ENCODE results near the gene PSORS1C2.
"Not testable (repeated sequence)": the region's sequence is repeated elsewhere in the genome, so short reads cannot be mapped to it uniquely, and the experiment has no call there.

Gene PSORS1C2

GRCh38 chr6:31169123-31169857 is 30.4 kb upstream of the PSORS1C2 start:
- no peaks in the 10 kb centered on the region for H3K79me2 ChIP-seq (ENCODE audit: insufficient read depth, low read length)
- H3K27ac ChIP-seq (ENCODE audit: low read depth, low read length): no peak overlapping the region
- H3F3A ChIP-seq (ENCODE audit: insufficient read depth): no peaks in the 10 kb centered on the region
- H4K20me1 ChIP-seq (ENCODE audit: low read depth, low read length): no peaks in the 10 kb centered on the region
- H3K9ac ChIP-seq (ENCODE audit: low read length): no peak overlapping the region
- no peaks in the 10 kb centered on the region for H3K9me2 ChIP-seq (replicated peaks; ENCODE audit: insufficient read depth, low read length)
- no peak overlapping the region for H3K4me2 ChIP-seq (ENCODE audit: low read depth, low read length, poor library complexity, severe bottlenecking)
- no peaks in the 10 kb centered on the region for H3K9me3 ChIP-seq (ENCODE audit: insufficient read depth, low read length)
- no peak overlapping the region for H3K4me3 ChIP-seq (ENCODE audit: insufficient read depth, low read length, poor library complexity, severe bottlenecking)
- TF ChIP-seq, protein P1, sequence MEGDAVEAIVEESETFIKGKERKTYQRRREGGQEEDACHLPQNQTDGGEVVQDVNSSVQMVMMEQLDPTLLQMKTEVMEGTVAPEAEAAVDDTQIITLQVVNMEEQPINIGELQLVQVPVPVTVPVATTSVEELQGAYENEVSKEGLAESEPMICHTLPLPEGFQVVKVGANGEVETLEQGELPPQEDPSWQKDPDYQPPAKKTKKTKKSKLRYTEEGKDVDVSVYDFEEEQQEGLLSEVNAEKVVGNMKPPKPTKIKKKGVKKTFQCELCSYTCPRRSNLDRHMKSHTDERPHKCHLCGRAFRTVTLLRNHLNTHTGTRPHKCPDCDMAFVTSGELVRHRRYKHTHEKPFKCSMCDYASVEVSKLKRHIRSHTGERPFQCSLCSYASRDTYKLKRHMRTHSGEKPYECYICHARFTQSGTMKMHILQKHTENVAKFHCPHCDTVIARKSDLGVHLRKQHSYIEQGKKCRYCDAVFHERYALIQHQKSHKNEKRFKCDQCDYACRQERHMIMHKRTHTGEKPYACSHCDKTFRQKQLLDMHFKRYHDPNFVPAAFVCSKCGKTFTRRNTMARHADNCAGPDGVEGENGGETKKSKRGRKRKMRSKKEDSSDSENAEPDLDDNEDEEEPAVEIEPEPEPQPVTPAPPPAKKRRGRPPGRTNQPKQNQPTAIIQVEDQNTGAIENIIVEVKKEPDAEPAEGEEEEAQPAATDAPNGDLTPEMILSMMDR (IDR thresholded peaks at IDR 0.05; ENCODE audit: insufficient read depth, low read length, poor library complexity, severe bottlenecking): no peak
- no peak for TF ChIP-seq EZH2phosphoT487 (conservative IDR thresholded peaks at IDR 0.05; ENCODE audit: low read length)
- H2AFZ ChIP-seq (ENCODE audit: low read depth, low read length, severe bottlenecking): no peak overlapping the region
- H3K36me3 ChIP-seq (ENCODE audit: low read length): no peaks in the 10 kb centered on the region
- no peaks in the 10 kb centered on the region for H3K27me3 ChIP-seq (ENCODE audit: low read length)

GRCh38 chr6:31168606-31169005 is 29.7 kb upstream of the PSORS1C2 start:
- TF ChIP-seq EZH2phosphoT487 (conservative IDR thresholded peaks at IDR 0.05; ENCODE audit: low read length): no peak
- TF ChIP-seq, protein P1 (IDR thresholded peaks at IDR 0.05; ENCODE audit: insufficient read depth, low read length, poor library complexity, severe bottlenecking): no peak
- Histone ChIP-seq H3K4me2 (ENCODE audit: low read depth, low read length, poor library complexity, severe bottlenecking) (no peak overlapping the region), H3K36me3 (ENCODE audit: low read length) (0 out of 2 replicates have a peak, but pooled peaks cover 3% of the 10 kb centered on the region), H3K9me3 (ENCODE audit: insufficient read depth, low read length) (no peaks in the 10 kb centered on the region), H3K27me3 (ENCODE audit: low read length) (no peaks in the 10 kb centered on the region), H3K9me2 (replicated peaks; ENCODE audit: insufficient read depth, low read length) (no peaks in the 10 kb centered on the region), H3K79me2 (ENCODE audit: insufficient read depth, low read length) (no peaks in the 10 kb centered on the region), H2AFZ (ENCODE audit: low read depth, low read length, severe bottlenecking) (no peak overlapping the region), H4K20me1 (ENCODE audit: low read depth, low read length) (no peaks in the 10 kb centered on the region), H3K9ac (ENCODE audit: low read length) (no peak overlapping the region), H3K4me3 (ENCODE audit: insufficient read depth, low read length, poor library complexity, severe bottlenecking) (no peak overlapping the region), H3F3A (ENCODE audit: insufficient read depth) (0 out of 2 replicates have a peak, but pooled peaks cover 5% of the 10 kb centered on the region), H3K27ac (ENCODE audit: low read depth, low read length) (no peak overlapping the region)

DNA sequence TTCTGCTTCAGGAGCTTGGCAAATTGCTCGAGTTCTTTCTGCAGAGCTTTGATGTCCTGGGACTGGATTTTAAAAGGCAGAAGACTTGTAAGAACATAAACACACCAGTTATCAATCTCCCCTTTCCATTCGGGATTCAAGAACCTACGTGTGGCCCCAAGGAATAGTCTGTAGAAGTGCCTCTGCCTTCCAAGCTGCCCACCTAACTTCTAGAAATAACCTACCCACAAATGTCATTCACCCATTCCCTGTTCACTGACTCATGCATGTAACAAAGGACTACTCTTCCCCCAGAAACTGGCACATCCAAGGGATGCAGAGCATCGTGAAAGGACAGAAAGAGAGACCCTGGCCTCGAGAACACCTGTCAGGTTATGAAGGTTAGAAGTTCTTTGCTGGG is 27.1 kb upstream of the PSORS1C2 start:
- H3K27me3 ChIP-seq (ENCODE audit: low read length): no peaks in the 10 kb centered on the region
- no peak overlapping the region for H3K9ac ChIP-seq (ENCODE audit: low read length)
- no peaks in the 10 kb centered on the region; the same call in 1 of the 2 replicates for H3K79me2 ChIP-seq (ENCODE audit: insufficient read depth, low read length)
- H3K9me3 ChIP-seq (ENCODE audit: insufficient read depth, low read length): no peaks in the 10 kb centered on the region
- H3K4me2 ChIP-seq (ENCODE audit: low read depth, low read length, poor library complexity, severe bottlenecking): no peak overlapping the region
- no peak for TF ChIP-seq EZH2phosphoT487 (conservative IDR thresholded peaks at IDR 0.05; ENCODE audit: low read length)
- TF ChIP-seq, protein P1 (IDR thresholded peaks at IDR 0.05; ENCODE audit: insufficient read depth, low read length, poor library complexity, severe bottlenecking): no peak
- H2AFZ ChIP-seq (ENCODE audit: low read depth, low read length, severe bottlenecking): no peak overlapping the region
- H4K20me1 ChIP-seq (ENCODE audit: low read depth, low read length): no peaks in the 10 kb centered on the region
- H3K36me3 ChIP-seq (ENCODE audit: low read length): 0 out of 2 replicates have a peak, but pooled peaks cover 9% of the 10 kb centered on the region
- H3K4me3 ChIP-seq (ENCODE audit: insufficient read depth, low read length, poor library complexity, severe bottlenecking): no peak overlapping the region
- H3K9me2 ChIP-seq (replicated peaks; ENCODE audit: insufficient read depth, low read length): no peaks in the 10 kb centered on the region
- 0 out of 2 replicates have a peak, but pooled peaks cover 5% of the 10 kb centered on the region for H3F3A ChIP-seq (ENCODE audit: insufficient read depth)
- no peak overlapping the region for H3K27ac ChIP-seq (ENCODE audit: low read depth, low read length)

- H3K36me3 ChIP-seq (ENCODE audit: low read length); H3K9ac ChIP-seq (ENCODE audit: low read length); H2AFZ ChIP-seq (ENCODE audit: low read depth, low read length, severe bottlenecking); H3K9me2 ChIP-seq (replicated peaks; ENCODE audit: insufficient read depth, low read length); H3K4me2 ChIP-seq (ENCODE audit: low read depth, low read length, poor library complexity, severe bottlenecking); H3K79me2 ChIP-seq (ENCODE audit: insufficient read depth, low read length); H4K20me1 ChIP-seq (ENCODE audit: low read depth, low read length); H3K27me3 ChIP-seq (ENCODE audit: low read length); H3K4me3 ChIP-seq (ENCODE audit: insufficient read depth, low read length, poor library complexity, severe bottlenecking); H3F3A ChIP-seq (ENCODE audit: insufficient read depth); H3K9me3 ChIP-seq (ENCODE audit: insufficient read depth, low read length); H3K27ac ChIP-seq (ENCODE audit: low read depth, low read length): not testable (repeated sequence)
Measured at GRCh38 chr6:31165064-31165832, 26.4 kb upstream of the PSORS1C2 start.

DNA sequence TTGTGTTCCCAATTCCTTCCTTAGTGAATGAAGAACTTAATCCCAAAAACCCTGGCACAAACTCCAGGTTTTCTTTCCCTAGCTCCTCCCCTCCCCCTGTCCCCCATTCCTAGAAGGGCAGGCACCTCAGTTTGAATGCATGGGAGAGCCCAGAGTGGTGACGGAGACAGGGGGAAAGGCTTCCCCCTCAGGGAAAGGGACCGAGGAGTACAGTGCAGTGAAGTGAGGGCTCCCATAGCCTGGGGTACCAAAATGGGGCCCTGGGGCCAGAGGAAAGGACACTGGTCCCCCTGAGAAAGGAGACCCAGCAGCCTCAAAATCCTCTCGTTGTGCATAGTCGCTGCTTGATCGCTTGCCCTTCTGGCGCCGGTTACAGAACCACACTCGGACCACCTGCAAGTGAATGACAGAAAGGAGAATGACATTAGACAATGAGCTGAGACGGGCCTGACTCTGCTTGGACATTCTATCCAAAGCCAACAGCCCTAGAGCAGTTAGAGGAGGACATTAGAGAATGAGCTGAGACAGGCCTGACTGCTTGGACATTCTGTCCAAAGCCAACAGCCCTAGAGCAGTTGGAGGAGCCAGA is 25.7 kb upstream of the PSORS1C2 start:
- not testable (repeated sequence) for H3K27ac ChIP-seq (ENCODE audit: low read depth, low read length); H3K27me3 ChIP-seq (ENCODE audit: low read length); H3K4me2 ChIP-seq (ENCODE audit: low read depth, low read length, poor library complexity, severe bottlenecking); H3K9me2 ChIP-seq (replicated peaks; ENCODE audit: insufficient read depth, low read length); H3K79me2 ChIP-seq (ENCODE audit: insufficient read depth, low read length); H3K36me3 ChIP-seq (ENCODE audit: low read length); H4K20me1 ChIP-seq (ENCODE audit: low read depth, low read length); H3K4me3 ChIP-seq (ENCODE audit: insufficient read depth, low read length, poor library complexity, severe bottlenecking); H2AFZ ChIP-seq (ENCODE audit: low read depth, low read length, severe bottlenecking); H3F3A ChIP-seq (ENCODE audit: insufficient read depth); H3K9ac ChIP-seq (ENCODE audit: low read length); H3K9me3 ChIP-seq (ENCODE audit: insufficient read depth, low read length)

Data from SU-DHL-6 (cell line).